ENCODE results near the gene RDH5. TPM values are rescaled to one million over a fixed set of nuclear protein-coding genes. Genes with fewer than 3 reads are reported as not detected.

RDH5 gene
- total and polyA plus RNA-seq, 10 donors = 4.7 to 17.4 (median 12.9) TPM

- H3K4me1 ChIP-seq = peaks cover 0 to 3% (median 0%) of the 10 kb centered on the region in 6 donors
- no peaks in the 10 kb centered on the region for H3K9me3 ChIP-seq
- WGBS, 5 donors = 90 to 96% (median 94%) methylated on average over 12 of the region's 12 CpGs
- TF ChIP-seq POLR2A (IDR thresholded peaks at IDR 0.05) (no peak), CTCF (IDR thresholded peaks at IDR 0.05 in 8 of 11, conservative IDR thresholded peaks at IDR 0.05 in 3 of 11) (no peak), POLR2AphosphoS5 (IDR thresholded peaks at IDR 0.05) (no peak)
- no peaks in the 10 kb centered on the region for H3K27me3 ChIP-seq (replicated peaks in 1 of 7)
- H3K36me3 ChIP-seq = peaks cover 0 to 46% (median 0%) of the 10 kb centered on the region in 6 donors
- no peak overlapping the region for H3K4me3 ChIP-seq
- no peak overlapping the region for H3K27ac ChIP-seq
- intact Hi-C loops (cut with DNase I; ENCODE audit: low total_unique reads) = no loop called here
- DNase-seq = no peak
These were observed 27.4 kb upstream of the RDH5 start for GRCh38 chr12:55692631-55693322.

GRCh38 chr12:55693323-55694187, 26.6 kb upstream of the RDH5 start:
- intact Hi-C loops (cut with DNase I; ENCODE audit: low total_unique reads) = no loop called here
- Histone ChIP-seq H3K27me3 (replicated peaks in 1 of 7) (no peaks in the 10 kb centered on the region), H3K36me3 (peaks cover 0 to 41% (median 0%) of the 10 kb centered on the region in 6 donors), H3K4me3 (no peak overlapping the region), H3K27ac (no peak overlapping the region), H3K4me1 (no peaks in the 10 kb centered on the region), H3K9me3 (no peaks in the 10 kb centered on the region)
- no peak for DNase-seq
- 88 to 96% (median 92%) methylated on average over 7 of the region's 7 CpGs for WGBS, 5 donors
- TF ChIP-seq CTCF (IDR thresholded peaks at IDR 0.05 in 8 of 11, conservative IDR thresholded peaks at IDR 0.05 in 3 of 11) (no peak), POLR2A (IDR thresholded peaks at IDR 0.05) (no peak), POLR2AphosphoS5 (IDR thresholded peaks at IDR 0.05) (no peak)

GRCh38 chr12:55694188-55694515, 26.0 kb upstream of the RDH5 start:
- no peaks in the 10 kb centered on the region for H3K27me3 ChIP-seq (replicated peaks in 1 of 7)
- H3K4me1 ChIP-seq = no peaks in the 10 kb centered on the region
- H3K9me3 ChIP-seq = no peaks in the 10 kb centered on the region
- intact Hi-C loops (cut with DNase I; ENCODE audit: low total_unique reads) = no loop called here
- 90 to 100% (median 98%) methylated on average over 2 to 7 of the region's 7 CpGs for WGBS, 5 donors
- H3K4me3 ChIP-seq = no peak overlapping the region
- no peak for DNase-seq
- peaks cover 0 to 41% (median 0%) of the 10 kb centered on the region in 6 donors for H3K36me3 ChIP-seq
- H3K27ac ChIP-seq = no peak overlapping the region
- no peak for TF ChIP-seq CTCF (IDR thresholded peaks at IDR 0.05 in 8 of 11, conservative IDR thresholded peaks at IDR 0.05 in 3 of 11)
- TF ChIP-seq POLR2AphosphoS5 (IDR thresholded peaks at IDR 0.05) = no peak
- no peak for TF ChIP-seq POLR2A (IDR thresholded peaks at IDR 0.05)

GRCh38 chr12:55694651-55695050, 25.5 kb upstream of the RDH5 start:
- H3K36me3 ChIP-seq = peaks cover 0 to 41% (median 0%) of the 10 kb centered on the region in 6 donors
- H3K9me3 ChIP-seq = no peaks in the 10 kb centered on the region
- no peaks in the 10 kb centered on the region for H3K4me1 ChIP-seq
- no peak overlapping the region for H3K27ac ChIP-seq
- TF ChIP-seq CTCF (IDR thresholded peaks at IDR 0.05 in 8 of 11, conservative IDR thresholded peaks at IDR 0.05 in 3 of 11) (no peak), POLR2AphosphoS5 (IDR thresholded peaks at IDR 0.05) (no peak), POLR2A (IDR thresholded peaks at IDR 0.05) (no peak)
- no peaks in the 10 kb centered on the region for H3K27me3 ChIP-seq (replicated peaks in 1 of 7)
- WGBS, 5 donors = 88 to 96% (median 92%) methylated on average over 3 to 4 of the region's 4 CpGs
- DNase-seq = no peak
- H3K4me3 ChIP-seq = no peak overlapping the region
- intact Hi-C loops (cut with DNase I; ENCODE audit: low total_unique reads) = no loop called here
